ENCODE results near the gene SOX3. TPM values are rescaled to one million over a fixed set of nuclear protein-coding genes. Genes with fewer than 3 reads are reported as not detected.

SOX3 gene
- total and polyA plus RNA-seq, 2 of the 8 experiments (the other 6 are each of a cell fraction or from before 2014, with no cell fraction given), result 10.4 to 41.0 TPM

DNA sequence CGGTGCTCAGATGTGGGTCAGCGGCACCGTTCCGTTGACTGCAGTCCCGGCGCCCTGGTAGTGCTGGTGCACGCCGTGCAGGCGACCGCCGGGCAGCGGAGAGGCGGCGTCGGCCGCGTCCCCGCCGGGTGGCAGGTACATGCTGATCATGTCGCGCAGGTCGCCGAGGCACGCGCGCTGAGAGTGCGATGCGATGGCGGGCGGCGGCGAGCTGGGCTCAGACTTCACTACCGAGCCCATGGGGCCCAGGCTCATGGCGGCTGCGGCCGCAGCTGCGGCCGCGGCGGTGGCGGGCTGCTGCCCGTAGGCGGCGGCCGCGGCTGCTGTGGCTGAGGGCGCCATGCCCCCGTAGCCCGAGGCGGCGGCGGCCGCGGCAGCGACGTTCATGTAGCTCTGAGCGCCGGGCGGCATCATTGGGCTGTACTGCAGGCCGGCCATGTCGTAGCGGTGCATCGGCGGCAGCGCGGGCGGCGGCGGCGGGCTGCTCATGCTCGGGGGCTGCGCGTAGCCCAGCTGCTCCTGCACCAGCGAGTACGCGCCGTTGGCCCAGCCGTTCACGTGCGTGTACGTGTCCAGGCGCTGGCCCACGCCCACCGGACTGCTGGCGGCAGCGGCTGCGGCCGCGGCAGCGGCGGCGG lies 1.0 kb downstream of the SOX3 start:
- peak overlapping the region; percentile 56 to 72 (median 60) for H3K4me3 ChIP-seq (ENCODE audit: extremely low read depth in 1 of 4, insufficient read depth in 2 of 4, low read depth in 3 of 4, low read length in 4 of 4)
- H4K5ac ChIP-seq (ENCODE audit: insufficient read length, low read depth, low read length), result no peak overlapping the region
- H2BK15ac ChIP-seq (ENCODE audit: low read length), result no peak overlapping the region
- H3K79me2 ChIP-seq (ENCODE audit: control insufficient read depth in 1 of 2, insufficient read depth in 2 of 2, low read length in 2 of 2), result peaks cover 0 to 3% of the 10 kb centered on the region in 2 experiments; a peak in 1 of 4 replicates
- ChIA-PET POLR2A (ENCODE audit: partially characterized antibody) (interaction anchor here (1.3 to 1.4 kb wide), 2 partner anchors 63 to 65 kb away, joined by 4 read pairs; no protein-coding TSS in a partner anchor), CTCF (ENCODE audit: partially characterized antibody) (interaction anchor here (0.8 to 1.5 kb wide), 5 partner anchors 8 to 447 kb away, joined by 3 to 6 read pairs (median 3); no protein-coding TSS in a partner anchor)
- H2AFZ ChIP-seq (ENCODE audit: low read length), result no peak overlapping the region
- H3K4ac ChIP-seq (replicated peaks; ENCODE audit: insufficient read length, low read depth, low read length), result no peak overlapping the region
- peak overlapping the region; percentile 79; the same call in 1 of the 2 replicates for H4K8ac ChIP-seq (ENCODE audit: extremely low read depth, insufficient read depth, low read length)
- H2BK20ac ChIP-seq (ENCODE audit: low read length), result no peak overlapping the region
- peak overlapping the region; percentile 68 to 77 for H3K4me2 ChIP-seq (ENCODE audit: insufficient read depth in 1 of 2, low read depth in 2 of 2, low read length in 2 of 2)
- no peak overlapping the region for H3K14ac ChIP-seq (ENCODE audit: insufficient read length)
- H3K79me1 ChIP-seq (ENCODE audit: low read depth, low read length), result no peaks in the 10 kb centered on the region
- TF ChIP-seq TAF1 (IDR thresholded peaks at IDR 0.05; ENCODE audit: low read depth, low read length), result peak; percentile 34; the same call in 1 of the 2 replicates
- no peak for TF ChIP-seq SAP30 (IDR thresholded peaks at IDR 0.05; ENCODE audit: insufficient read depth, insufficient replicate concordance, low read length)
- TF ChIP-seq RAD21 (IDR thresholded peaks at IDR 0.05 in 1 of 2, conservative IDR thresholded peaks at IDR 0.05 in 1 of 2; ENCODE audit: low read depth in 2 of 2, low read length in 2 of 2), result peak in 1 of 2 experiments; percentile 22; a peak in 1 of 4 replicates
- TF ChIP-seq POLR2AphosphoS5 (IDR thresholded peaks at IDR 0.05; ENCODE audit: low read depth, low read length), result 0 out of 2 replicates have a peak, but pooled peaks have one; percentile 29
- TF ChIP-seq, protein P1, sequence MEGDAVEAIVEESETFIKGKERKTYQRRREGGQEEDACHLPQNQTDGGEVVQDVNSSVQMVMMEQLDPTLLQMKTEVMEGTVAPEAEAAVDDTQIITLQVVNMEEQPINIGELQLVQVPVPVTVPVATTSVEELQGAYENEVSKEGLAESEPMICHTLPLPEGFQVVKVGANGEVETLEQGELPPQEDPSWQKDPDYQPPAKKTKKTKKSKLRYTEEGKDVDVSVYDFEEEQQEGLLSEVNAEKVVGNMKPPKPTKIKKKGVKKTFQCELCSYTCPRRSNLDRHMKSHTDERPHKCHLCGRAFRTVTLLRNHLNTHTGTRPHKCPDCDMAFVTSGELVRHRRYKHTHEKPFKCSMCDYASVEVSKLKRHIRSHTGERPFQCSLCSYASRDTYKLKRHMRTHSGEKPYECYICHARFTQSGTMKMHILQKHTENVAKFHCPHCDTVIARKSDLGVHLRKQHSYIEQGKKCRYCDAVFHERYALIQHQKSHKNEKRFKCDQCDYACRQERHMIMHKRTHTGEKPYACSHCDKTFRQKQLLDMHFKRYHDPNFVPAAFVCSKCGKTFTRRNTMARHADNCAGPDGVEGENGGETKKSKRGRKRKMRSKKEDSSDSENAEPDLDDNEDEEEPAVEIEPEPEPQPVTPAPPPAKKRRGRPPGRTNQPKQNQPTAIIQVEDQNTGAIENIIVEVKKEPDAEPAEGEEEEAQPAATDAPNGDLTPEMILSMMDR (IDR thresholded peaks at IDR 0.05; ENCODE audit: control extremely low read depth in 1 of 3, insufficient read depth in 1 of 3, low read depth in 1 of 3, low read length in 3 of 3), result peak in 2 of 3 experiments; percentile 9 to 19; a peak in 2 of 4 replicates
- H3K23ac ChIP-seq (ENCODE audit: insufficient read length), result no peak overlapping the region
- H2BK12ac ChIP-seq (ENCODE audit: low read depth, low read length), result no peak overlapping the region
- no peak overlapping the region for H4K91ac ChIP-seq (replicated peaks; ENCODE audit: insufficient read length, low read length)
- H3K27ac ChIP-seq (ENCODE audit: low read depth, low read length), result no peak overlapping the region
- DNase-seq (ENCODE audit: low read depth in 1 of 2, low spot score in 2 of 2) (peak in 1 of 2 experiments; percentile 49), FAIRE-seq (no peak)
- 3% methylated on average over 33 of the region's 92 CpGs; no CpG with 5 or more reads in 1 of the 2 experiments for WGBS, 2 experiments (ENCODE audit: extremely low coverage in 1 of 2, insufficient coverage in 1 of 2, insufficient read length in 1 of 2, insufficient replicate concordance in 2 of 2, low coverage in 1 of 2, low lambda C conversion rate in 2 of 2, missing lambda C conversion rate in 1 of 2)
- no peaks in the 10 kb centered on the region for H3K36me3 ChIP-seq (ENCODE audit: control insufficient read depth in 2 of 4, insufficient read depth in 4 of 4, low read length in 3 of 4)
- H3K23me2 ChIP-seq (ENCODE audit: low read depth, low read length), result peaks cover 16% of the 10 kb centered on the region; the same call in 1 of the 2 replicates
- peaks cover 15 to 58% (median 38%) of the 10 kb centered on the region in 4 experiments for H3K27me3 ChIP-seq (replicated peaks in 1 of 4; ENCODE audit: control insufficient read depth in 3 of 4, extremely low read depth in 1 of 4, insufficient read depth in 3 of 4, low read length in 3 of 4)
- no peak overlapping the region for H2BK120ac ChIP-seq (replicated peaks; ENCODE audit: low read depth, low read length)
- H3K9ac ChIP-seq (replicated peaks in 1 of 4; ENCODE audit: extremely low read depth in 1 of 4, low read depth in 3 of 4, low read length in 3 of 4), result peak overlapping the region in 3 of 4 experiments; percentile 9 to 59 (median 47); a peak in 5 of 7 replicates
- no peak overlapping the region for H2AK5ac ChIP-seq (ENCODE audit: low read depth, low read length)
- H3K18ac ChIP-seq (ENCODE audit: extremely low read depth, low read length), result no peak overlapping the region
- no peak overlapping the region for H3K56ac ChIP-seq (replicated peaks; ENCODE audit: insufficient read length, low read depth, low read length)
- peaks cover 0 to 15% (median 6%) of the 10 kb centered on the region in 4 experiments; a peak in 6 of 7 replicates for H3K4me1 ChIP-seq (replicated peaks in 1 of 4; ENCODE audit: control insufficient read depth in 3 of 4, insufficient read depth in 4 of 4, low read length in 3 of 4)
- H3K9me3 ChIP-seq (ENCODE audit: insufficient read depth in 2 of 2, low read depth in 1 of 2, low read length in 1 of 2), result no peaks in the 10 kb centered on the region
- H4K20me1 ChIP-seq (replicated peaks in 1 of 2; ENCODE audit: control insufficient read depth in 1 of 2, insufficient read depth in 2 of 2, low read length in 2 of 2), result peaks cover 0 to 2% of the 10 kb centered on the region in 2 experiments
- no peak overlapping the region for H2BK5ac ChIP-seq (ENCODE audit: low read depth, low read length)
